Ishikawa (cell line): ENCODE measurements around the gene CLPX.

Experiments
- CEBPB ChIP-seq: IDR thresholded peaks from 2 replicates; pipeline ENCODE4 v1.6.1; 2012
- CREB1 ChIP-seq: IDR thresholded peaks from 2 replicates; pipeline ENCODE4 v1.6.1; 2012; ENCODE audit warnings: low read depth
- EGR1 ChIP-seq: IDR thresholded peaks from 2 replicates; pipeline ENCODE4 v1.6.1; 2012
- EP300 ChIP-seq: IDR thresholded peaks from 2 replicates; pipeline ENCODE4 v1.6.1; 2012; ENCODE audit warnings: borderline replicate concordance
- FOXM1 ChIP-seq: IDR thresholded peaks from 2 replicates; pipeline ENCODE4 v1.6.1; 2012; ENCODE audit warnings: low read depth, borderline replicate concordance
- NFIC ChIP-seq: IDR thresholded peaks from 2 replicates; pipeline ENCODE4 v1.6.1; 2012
- RAD21 ChIP-seq: IDR thresholded peaks from 2 replicates; pipeline ENCODE4 v1.6.1; 2012; ENCODE audit warnings: low read depth
- REST ChIP-seq: IDR thresholded peaks from 2 replicates; pipeline ENCODE4 v1.6.1; 2012; ENCODE audit warnings: low read depth, mild to moderate bottlenecking
- TAF1 ChIP-seq: IDR thresholded peaks from 2 replicates; pipeline ENCODE4 v1.6.1; 2012; ENCODE audit warnings: low read depth, mild to moderate bottlenecking
- TCF12 ChIP-seq: IDR thresholded peaks from 2 replicates; pipeline ENCODE4 v1.6.1; 2012; ENCODE audit warnings: low read depth
- TEAD4 ChIP-seq: IDR thresholded peaks from 2 replicates; pipeline ENCODE4 v1.6.1; 2012
- YY1 ChIP-seq: IDR thresholded peaks from 2 replicates; pipeline ENCODE4 v1.6.1; 2012; ENCODE audit warnings: low read depth
- ZBTB7A ChIP-seq: IDR thresholded peaks from 2 replicates; pipeline ENCODE4 v1.6.1; 2012; ENCODE audit warnings: low read depth
- TF ChIP-seq, protein P1 (sequence below): IDR thresholded peaks from 2 replicates; pipeline ENCODE4 v1.6.1; 2012
- TF ChIP-seq, protein P2 (sequence below): IDR thresholded peaks from 2 replicates; pipeline ENCODE4 v1.6.1; 2012

Gene CLPX

DNA sequence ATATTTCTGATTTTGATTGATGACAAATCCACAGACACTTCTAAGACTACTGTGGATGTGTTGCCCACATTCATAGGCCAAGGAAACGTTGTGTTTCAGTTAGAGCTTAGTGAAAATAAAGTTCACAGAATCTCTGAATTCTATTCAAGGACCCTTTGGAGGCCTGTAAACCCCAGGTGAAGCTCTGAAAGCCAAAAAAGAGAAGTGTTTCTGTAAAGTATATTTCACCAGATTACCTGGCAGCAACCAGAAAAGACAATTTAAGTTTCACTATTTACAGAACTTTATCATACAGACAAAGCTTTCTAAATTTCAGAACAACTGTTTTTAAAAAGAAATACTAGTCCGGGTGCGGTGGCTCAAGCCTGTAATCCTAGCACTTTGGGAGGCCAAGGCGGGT lies 2.6 kb downstream of the CLPX start:
- no peak for TF ChIP-seq ZBTB7A
- no peak for TF ChIP-seq TAF1
- TF ChIP-seq, protein P1, sequence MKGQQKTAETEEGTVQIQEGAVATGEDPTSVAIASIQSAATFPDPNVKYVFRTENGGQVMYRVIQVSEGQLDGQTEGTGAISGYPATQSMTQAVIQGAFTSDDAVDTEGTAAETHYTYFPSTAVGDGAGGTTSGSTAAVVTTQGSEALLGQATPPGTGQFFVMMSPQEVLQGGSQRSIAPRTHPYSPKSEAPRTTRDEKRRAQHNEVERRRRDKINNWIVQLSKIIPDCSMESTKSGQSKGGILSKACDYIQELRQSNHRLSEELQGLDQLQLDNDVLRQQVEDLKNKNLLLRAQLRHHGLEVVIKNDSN: no peak
- no peak for TF ChIP-seq NFIC
- TF ChIP-seq, protein P2, sequence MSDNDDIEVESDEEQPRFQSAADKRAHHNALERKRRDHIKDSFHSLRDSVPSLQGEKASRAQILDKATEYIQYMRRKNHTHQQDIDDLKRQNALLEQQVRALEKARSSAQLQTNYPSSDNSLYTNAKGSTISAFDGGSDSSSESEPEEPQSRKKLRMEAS: no peak
- no peak for TF ChIP-seq CREB1
- no peak for TF ChIP-seq EP300
- TF ChIP-seq YY1: no peak
- no peak for TF ChIP-seq FOXM1
- TF ChIP-seq EGR1: no peak
- TF ChIP-seq TEAD4: no peak

GRCh38 chr15:65180167-65180566 lies 5.0 kb downstream of the CLPX start:
- no peak for TF ChIP-seq EGR1
- TF ChIP-seq ZBTB7A: no peak
- TF ChIP-seq TEAD4: no peak

GRCh38 chr15:65177901-65178300 lies 7.2 kb downstream of the CLPX start:
- TF ChIP-seq YY1 (no peak), EP300 (no peak), NFIC (no peak), TEAD4 (no peak), REST (no peak), ZBTB7A (no peak), TCF12 (no peak), CEBPB (no peak), EGR1 (no peak)

GRCh38 chr15:65176056-65176455 lies 9.1 kb downstream of the CLPX start:
- no peak for TF ChIP-seq TCF12
- no peak for TF ChIP-seq TAF1
- no peak for TF ChIP-seq ZBTB7A
- TF ChIP-seq, protein P1: no peak
- no peak for TF ChIP-seq FOXM1
- TF ChIP-seq EP300: no peak
- TF ChIP-seq CEBPB: no peak
- TF ChIP-seq CREB1: no peak
- no peak for TF ChIP-seq EGR1
- TF ChIP-seq NFIC: no peak
- no peak for TF ChIP-seq RAD21
- TF ChIP-seq, protein P2: no peak
- TF ChIP-seq YY1: no peak
- TF ChIP-seq REST: no peak
- TF ChIP-seq TEAD4: no peak

- TF ChIP-seq YY1: no peak
- TF ChIP-seq EP300: no peak
- no peak for TF ChIP-seq CEBPB
- no peak for TF ChIP-seq RAD21
- no peak for TF ChIP-seq TCF12
- no peak for TF ChIP-seq TEAD4
- no peak for TF ChIP-seq ZBTB7A
- TF ChIP-seq NFIC: no peak
- no peak for TF ChIP-seq FOXM1
- no peak for TF ChIP-seq REST
- TF ChIP-seq TAF1: no peak
These were observed 9.6 kb downstream of the CLPX start for GRCh38 chr15:65175511-65175910.
